Loucy (cell line): ENCODE measurements around the gene KLF15.

Source experiments
- EZH2phosphoT487 ChIP-seq: fragments of 200-600 bp; IDR thresholded peaks from 2 replicates; pipeline ENCODE4 v1.6.1; 2018; ENCODE audit warnings: antibody characterized with exemption, mild to moderate bottlenecking, moderate library complexity, borderline replicate concordance
- TF ChIP-seq, protein P1 (sequence below): fragments of 200-600 bp; sonication (generic); conservative IDR thresholded peaks from 2 replicates; pipeline ENCODE4 v1.5.1; 2014; ENCODE audit warnings: mild to moderate bottlenecking, antibody characterized with exemption, low read length

DNA sequence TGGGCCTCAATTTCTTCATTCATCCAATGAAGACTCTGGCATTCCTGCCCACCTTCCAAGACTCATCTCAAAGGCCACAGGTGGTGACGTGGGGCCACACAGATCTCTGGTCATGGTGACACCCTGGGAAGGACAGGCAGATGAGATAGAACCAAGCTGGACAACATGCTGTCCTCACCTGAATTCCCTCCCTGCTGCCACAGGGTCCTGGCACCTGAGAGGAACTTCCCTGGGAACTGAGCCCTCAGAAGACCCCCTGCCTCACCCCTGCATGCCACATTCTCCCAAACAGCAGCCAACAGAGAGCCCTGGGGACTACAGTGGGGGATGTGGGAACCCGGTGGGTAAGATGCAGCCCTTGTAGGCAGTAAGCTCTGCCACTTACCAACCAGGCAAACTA lies 10.7 kb downstream of the KLF15 start:
- TF ChIP-seq, protein P1, sequence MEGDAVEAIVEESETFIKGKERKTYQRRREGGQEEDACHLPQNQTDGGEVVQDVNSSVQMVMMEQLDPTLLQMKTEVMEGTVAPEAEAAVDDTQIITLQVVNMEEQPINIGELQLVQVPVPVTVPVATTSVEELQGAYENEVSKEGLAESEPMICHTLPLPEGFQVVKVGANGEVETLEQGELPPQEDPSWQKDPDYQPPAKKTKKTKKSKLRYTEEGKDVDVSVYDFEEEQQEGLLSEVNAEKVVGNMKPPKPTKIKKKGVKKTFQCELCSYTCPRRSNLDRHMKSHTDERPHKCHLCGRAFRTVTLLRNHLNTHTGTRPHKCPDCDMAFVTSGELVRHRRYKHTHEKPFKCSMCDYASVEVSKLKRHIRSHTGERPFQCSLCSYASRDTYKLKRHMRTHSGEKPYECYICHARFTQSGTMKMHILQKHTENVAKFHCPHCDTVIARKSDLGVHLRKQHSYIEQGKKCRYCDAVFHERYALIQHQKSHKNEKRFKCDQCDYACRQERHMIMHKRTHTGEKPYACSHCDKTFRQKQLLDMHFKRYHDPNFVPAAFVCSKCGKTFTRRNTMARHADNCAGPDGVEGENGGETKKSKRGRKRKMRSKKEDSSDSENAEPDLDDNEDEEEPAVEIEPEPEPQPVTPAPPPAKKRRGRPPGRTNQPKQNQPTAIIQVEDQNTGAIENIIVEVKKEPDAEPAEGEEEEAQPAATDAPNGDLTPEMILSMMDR = no peak
- TF ChIP-seq EZH2phosphoT487 = no peak
